HG02571 (cell line): Measurements from ENCODE around the gene AP2A2.

Source experiments
- ATAC-seq: cut with Tn5 transposase; IDR thresholded peaks from one replicate; pipeline ENCODE4 v1.9.1; 2021; ENCODE audit warnings: mild to moderate bottlenecking, moderate library complexity; ENCODE audit not compliant: unreplicated experiment

The AP2A2 gene

DNA sequence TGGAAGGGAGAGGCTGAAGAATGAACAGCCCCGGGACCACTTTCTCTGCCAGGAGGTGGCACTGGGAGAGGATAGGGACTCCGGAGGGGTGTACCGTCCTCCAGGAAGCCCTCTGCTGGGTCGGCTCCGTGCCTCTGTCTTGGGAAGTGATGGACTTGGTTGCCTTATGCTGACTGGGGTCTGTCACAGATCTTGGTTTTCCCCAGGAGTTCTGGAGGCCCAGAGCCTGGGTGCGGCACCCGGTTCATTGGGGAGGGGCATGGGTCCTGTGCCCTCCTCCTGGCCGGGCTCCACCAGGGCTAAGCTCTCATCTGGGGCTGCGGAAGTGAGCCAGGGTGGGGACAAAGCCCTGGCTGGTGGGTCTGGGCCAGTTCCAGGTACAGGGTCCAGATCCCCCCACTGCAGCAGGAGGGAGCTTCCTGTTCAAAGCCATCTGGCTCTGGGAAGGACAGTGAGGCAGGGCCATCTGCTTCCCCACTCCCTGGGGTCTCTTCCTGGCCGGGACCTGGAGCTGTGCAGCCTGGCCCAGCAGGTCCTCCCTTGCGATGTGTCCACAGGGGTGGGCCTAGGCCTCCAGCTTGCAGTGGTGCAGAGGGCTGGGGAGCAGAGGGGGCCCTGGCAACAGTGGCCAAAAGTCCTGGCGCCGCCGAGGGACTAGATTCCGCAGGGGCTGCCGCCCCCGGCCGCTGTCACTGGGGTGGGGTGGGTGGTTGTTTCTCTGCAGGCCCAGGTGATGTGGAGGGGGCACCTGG is 1.1 kb upstream of the AP2A2 start:
- no peak for ATAC-seq

DNA sequence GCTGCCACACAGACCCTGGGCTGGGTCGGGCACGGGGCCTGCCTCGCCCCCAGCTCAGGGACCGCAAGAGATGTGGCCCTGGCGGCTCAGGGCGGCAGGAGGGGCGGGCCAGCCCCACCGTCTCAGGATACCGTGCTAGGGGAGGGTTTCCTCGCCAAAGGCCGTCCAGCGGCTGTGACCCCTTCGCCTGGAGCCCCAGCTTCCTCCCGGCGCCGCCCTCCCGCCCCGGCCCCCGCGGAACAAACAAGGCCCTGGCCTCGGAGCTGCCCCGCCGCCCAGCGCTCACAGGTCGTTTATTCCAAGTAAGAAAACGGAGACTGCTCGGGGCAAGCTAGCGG is 543 bp upstream of the AP2A2 start:
- ATAC-seq: no peak

DNA sequence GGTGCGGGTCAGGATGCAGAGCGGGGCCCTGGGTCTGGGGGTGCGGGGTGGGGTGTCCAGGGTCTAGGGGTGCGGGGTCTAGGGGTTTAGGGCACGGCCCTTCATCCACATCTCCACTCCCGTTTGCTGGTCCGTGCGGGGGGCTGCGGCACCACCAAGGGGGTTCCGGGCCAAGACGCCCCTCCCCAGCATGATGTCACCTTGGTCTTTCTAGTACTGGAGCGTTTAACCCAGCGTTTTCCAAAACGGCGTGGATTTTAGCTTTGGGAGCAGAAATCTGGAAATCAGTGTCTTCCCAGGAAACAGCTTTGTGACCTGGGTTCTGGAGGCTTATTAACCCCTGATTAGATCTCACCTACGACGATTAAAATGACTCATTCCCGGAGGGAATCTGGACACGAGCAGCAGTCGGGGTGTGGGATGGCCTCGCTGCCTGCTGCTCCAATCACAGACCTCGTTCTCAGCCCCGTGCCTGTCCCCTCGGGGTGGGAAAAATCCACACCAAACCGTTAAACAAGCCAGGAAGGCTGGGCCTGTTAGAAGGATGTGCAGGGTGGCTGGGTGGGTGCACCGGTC is 759 bp downstream of the AP2A2 start:
- ATAC-seq: no peak

DNA sequence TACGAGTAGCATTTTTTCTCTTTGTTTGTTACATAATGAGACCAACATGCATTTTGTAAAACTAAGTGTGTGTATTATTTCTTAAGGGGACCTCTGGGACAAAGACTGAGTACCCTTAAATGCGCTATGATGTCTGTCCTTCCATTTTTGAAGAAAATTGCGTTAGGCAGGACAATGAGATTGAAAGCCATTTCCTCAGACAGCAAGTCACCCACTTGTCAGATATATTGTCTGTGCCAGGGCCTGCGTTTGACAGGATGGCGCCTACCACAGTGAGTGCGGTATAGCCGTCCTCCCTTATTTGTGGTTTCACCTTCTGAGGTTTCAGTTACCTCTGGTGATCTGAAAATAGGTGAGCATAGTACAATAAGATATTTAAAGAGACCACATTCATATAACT is 2.2 kb downstream of the AP2A2 start:
- no peak for ATAC-seq

DNA sequence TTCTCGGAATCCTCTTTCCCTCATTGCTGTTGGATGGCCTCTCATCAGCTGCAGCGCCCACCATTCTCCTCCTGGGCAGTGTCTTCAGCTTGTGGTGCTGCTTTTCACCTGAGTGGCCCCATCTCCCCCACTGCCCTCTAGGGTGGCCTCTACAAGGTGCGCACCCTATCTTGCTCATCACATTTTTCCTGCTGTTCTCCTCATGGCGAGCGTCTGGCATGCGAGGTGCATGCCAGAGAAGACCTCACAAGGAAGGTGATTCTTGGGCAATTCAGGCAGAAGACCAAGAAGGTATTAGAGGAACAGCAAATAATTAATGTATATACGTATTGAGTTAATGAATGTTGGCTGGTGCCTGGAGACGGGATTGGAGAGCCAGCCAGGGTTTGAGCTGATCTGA is 3.1 kb downstream of the AP2A2 start:
- no peak for ATAC-seq

DNA sequence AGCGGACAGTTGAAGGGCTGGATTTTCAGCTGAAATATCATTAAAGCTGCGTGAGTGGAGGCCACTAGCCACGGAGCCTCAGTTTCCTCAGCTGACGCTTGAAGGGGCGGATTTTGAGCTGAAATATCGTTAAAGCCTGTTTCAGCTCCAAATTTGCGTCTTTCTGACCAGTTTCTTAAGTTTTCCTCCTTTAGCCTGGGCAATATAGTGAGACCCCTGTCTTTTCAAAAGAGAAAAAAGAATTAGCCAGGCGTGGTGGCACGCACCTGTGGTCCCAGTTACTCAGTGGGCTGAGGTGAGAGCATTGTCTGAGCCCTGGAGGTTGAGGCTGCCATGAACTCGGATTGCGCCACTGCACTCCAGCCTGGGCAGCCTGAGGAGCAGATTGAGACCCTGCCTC is 3.7 kb downstream of the AP2A2 start:
- no peak for ATAC-seq

DNA sequence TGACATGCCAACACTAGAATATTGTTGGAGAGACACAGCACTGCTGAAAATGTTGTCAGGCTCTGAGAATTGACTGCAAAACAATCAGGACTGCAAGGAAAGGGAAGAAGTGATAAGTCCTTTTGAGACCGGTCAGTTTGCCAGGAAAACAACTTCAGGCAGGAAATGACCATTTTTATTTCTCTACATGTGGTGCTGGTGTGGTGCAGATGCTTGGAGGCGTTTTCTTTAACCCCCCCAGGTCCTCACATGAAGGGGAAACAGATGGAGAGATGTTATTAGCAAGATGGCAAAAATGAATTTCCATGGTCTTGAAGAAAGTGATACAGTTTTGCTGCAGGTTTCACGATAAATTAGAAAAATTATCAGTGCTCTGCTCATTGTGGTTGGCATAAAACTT is 5.7 kb downstream of the AP2A2 start:
- ATAC-seq: no peak

DNA sequence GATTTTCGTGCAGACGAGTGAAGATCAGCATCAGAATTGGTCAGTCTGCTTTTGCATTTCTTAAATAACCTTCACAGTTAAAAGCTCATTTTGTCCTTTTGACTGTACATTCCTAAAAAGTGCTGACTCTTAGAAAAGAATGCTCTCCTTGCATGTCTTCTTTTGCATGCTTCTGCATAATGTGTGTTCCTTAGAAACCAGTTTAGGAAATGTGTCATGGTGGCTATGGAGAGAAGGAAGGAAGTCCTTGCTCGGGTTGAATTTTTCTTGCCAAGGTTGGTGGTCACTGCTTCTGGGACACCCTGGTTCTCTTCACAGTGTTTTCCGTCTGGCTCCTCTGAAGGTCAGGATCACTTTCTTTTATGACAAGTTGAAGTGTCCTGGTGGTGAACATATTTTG is 6.8 kb downstream of the AP2A2 start:
- no peak for ATAC-seq

DNA sequence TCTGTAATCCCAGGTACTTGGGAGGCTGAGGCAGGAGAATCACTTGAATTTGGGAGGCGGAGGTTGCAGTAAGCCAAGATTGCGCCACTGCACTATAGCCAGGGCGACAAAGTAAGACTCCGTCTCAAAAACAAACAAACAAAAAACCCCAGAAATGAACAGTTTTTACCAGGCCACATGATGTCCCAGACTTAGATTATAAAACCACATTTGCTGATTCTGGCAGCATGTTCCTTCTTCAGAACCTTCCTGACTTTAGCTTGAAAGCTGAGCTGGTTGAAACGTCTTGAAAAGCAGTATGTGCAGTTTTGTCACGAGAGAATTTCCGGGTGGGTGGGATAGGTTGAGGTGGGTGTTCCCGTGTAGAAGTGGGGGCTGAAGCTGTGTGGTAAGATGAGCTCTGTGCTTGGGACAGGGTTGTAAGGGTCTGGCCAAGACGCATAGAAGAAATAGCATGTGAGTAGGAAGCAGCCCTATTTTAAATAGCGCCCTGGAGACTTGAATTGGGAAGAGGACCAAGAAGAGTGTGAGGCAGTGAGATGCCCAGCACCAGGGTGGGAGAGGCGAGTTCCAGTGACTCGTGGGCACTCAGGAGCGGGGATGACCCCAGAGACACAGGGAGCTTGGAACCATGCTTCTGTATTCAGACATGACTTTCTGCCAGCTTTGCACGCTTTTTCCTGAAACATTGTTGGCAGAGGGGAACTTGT is 7.6 kb downstream of the AP2A2 start:
- no peak for ATAC-seq

DNA sequence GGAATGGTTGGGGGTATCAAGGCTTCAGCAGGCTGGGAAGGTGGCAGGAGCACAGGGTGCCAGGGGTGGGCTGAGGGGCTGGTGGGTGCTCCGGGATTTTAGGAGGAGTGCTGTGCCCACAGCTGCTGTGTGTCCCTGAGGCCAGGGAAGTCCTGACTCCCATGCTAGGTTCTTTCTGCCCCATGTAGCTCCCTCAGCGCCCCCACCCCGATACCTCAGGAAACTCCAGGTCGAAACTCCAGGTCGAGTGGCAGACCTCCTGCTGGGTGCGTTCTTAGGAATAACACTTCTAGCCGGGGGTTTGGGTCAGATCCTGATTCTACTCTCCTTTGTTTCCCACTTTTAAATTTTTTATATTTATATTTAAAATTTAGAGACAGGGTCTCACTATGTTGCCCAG is 8.3 kb downstream of the AP2A2 start:
- no peak for ATAC-seq

DNA sequence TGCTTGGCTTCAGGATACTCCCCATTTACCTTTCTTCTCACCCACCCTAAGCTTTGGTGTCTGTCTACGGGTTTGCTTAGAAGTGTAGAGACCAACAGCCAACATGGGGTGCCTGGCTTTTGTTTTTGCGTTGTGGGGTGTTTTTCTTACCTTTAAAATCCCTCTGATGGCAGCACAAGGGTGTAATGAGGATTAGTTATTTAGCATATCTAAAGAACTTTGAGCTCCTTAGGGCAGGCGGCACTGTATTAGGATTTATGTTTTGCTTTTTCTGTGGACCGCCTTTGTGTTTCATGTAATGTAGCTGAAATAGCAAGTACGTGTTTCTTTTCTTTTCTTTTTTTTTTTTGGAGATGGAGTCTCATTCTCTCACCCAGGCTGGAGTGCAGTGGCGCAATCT is 8.9 kb downstream of the AP2A2 start:
- ATAC-seq: no peak

DNA sequence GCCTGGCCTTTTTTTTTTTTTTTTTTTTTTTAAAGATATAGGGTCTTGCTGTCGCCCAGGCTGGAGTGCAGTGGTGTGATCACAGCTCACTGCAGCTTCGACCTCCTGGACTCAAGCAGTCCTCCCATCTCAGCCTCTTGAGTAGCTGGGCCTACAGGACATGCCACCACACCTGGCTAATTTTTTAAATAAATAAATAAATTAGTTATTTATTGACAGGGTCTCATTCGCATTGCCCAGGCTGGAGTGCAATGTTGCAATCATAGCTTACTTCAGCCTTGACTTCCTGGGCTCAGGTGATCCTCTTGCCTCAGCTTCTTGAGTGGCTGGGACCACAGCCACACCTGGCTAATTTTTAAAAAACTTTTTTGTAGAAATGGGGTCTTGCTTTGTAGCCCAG is 10.5 kb downstream of the AP2A2 start:
- no peak for ATAC-seq

DNA sequence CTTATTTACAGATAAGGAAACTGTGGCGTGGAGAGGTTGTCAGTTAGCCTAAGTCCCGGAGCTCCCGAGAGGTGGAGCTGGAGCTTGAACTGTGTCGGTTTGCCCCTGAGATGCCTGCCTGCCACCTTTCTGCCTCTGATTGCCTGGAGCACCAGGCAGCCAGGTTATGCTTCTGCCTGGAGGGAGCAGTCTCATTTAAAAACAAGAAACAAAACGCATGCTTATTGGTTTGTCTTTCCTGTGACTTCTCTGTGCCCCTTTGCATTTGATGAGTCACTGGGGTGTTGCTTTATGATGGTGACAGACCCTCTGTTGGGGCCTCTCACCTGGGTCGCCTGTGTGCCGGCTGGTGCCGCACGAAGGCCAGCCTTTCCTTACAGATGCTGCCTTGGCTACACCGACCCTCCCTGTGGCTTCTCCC is 12.2 kb downstream of the AP2A2 start:
- ATAC-seq: no peak

DNA sequence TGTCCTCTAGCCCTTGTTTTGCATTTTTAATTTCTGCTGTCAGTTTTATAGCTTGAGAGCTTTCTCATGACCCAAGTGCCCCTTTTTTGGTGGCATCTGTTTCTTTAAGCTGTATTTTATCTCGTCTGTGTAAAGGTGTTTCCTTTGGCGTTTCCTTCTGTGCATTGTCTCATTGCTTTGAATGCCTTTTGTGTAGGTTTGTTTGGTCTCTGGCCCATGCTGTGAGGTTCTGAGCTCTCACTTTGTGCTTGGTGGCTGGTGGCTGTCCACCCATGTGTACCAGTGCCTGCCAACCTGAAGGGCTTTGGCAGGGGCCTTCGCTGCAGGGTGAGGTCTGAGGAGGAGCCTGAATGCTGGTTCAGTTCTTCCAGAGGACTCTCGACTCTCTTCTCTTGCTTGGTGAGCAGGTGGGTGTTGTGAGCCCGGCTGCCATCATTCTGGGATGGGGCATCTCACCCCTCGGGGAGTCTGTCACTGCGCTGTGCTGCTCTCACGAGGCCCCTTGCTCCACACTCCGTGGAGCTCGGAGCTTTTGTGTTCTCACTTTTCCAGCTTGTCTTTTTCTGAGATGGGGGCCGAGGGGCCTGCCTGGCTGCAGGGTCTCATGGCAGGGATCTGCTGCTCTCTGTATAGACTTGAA is 14.9 kb downstream of the AP2A2 start:
- no peak for ATAC-seq

DNA sequence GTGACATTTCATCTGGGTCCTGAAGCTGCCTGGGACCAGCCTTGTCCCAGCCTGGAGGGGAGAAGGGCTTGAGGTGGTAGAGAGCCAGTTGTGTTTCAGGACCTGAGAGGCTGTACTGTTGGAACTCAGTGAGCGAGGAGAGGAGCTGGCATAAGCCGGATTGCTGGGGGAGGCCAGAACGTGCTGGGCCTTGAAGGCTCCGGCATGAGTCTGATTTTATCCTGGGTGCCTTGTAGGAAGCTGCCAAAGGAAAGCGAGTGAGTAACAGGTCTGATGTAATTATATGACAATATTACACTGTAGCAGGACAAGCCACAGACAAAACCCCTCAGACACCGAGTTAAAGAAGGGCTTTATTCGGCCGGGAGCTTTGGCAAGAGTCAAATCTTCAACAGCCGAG is 17.2 kb downstream of the AP2A2 start:
- no peak for ATAC-seq

DNA sequence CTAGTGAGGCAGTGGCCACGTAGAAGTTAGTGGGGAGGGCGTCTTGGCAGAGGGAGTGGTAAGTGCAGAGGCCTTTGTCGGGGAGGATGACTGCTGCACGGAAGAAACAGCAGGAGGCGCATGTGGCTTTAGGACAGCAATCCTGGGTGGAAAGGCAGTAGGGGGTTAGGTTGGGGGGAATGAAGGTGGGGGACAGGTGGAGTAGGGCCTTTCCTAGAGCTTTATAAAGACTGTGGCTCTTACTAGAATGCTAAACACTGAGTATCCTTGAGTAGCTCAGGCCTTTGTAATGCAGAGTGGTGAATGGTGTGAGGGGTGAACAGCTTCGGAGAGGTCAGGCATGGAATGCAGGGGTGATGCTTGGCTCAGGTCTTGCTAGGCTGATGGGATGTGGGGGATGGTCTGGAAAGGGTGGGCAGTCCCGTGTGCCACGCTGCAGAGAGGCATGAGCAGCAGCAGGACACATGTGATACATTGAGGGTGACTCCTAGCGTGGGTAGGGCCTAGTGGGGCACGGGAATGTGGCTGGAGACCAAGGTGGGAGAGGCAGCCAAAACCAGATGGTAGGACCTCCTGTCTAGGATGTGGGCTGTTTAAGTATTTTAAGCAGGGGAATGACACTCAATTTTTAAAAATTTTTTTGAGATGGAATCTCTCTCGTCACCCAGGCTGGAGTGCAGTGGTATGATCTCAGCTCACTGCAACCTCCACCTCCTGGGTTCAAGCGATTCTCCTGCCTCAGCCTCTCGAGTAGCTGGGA is 19.2 kb downstream of the AP2A2 start:
- no peak for ATAC-seq

DNA sequence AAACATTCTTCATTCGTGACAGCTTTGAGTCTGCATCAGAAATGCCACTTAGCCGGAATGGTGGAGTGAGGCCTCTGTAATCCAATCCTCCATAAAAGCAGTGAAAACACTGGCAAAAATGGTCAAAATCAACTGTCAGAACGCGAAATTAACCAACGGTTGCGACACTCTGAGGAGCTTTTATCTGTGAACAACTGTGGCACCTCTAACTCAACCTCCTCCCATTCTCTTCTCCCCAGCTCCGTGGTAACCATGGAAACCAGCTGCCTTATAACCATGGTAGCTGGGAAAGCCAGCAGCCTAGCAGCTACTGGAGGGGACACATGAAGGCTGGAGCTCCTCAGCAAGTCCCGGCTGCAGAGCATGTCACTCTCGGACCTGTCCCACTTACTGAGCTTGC is 20.3 kb downstream of the AP2A2 start:
- ATAC-seq: no peak

DNA sequence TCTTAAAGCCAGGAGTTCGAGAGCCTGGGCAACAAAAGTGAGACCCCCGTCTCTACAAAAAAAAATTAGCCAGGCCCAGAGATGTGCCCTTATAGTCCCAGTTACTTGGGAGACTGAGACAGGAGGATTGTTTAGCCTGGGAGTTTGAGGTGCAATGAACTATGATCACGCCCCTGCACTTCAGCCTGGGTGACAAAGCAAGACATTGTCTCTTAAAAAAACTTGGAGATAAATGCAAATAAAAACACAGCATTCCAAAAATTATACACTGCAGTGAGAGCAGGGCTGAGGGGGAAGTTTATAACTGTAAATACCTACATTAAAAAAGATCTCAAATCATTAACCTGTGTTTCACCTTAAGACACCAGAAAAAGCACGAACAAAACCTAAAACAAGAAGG is 22.1 kb downstream of the AP2A2 start:
- no peak for ATAC-seq

DNA sequence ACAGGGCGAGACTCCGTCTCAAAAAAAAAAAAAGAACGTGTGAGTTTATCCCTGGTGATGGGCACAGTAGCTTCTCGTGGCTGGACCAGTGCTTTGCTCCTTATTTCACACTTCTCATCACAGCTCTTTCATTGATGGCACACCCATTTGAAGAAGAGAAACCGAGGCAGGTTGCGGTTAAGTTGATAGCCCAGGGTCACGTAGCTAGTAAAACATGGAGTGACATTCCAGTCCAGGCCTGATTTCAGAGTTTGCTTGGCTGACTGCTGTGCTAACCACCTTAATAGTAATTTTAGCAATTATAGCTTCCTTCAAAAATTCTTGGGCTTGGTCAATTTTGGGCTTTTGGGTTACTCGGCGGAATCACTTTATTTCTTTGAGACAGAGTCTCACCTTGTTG is 25.8 kb downstream of the AP2A2 start:
- no peak for ATAC-seq

DNA sequence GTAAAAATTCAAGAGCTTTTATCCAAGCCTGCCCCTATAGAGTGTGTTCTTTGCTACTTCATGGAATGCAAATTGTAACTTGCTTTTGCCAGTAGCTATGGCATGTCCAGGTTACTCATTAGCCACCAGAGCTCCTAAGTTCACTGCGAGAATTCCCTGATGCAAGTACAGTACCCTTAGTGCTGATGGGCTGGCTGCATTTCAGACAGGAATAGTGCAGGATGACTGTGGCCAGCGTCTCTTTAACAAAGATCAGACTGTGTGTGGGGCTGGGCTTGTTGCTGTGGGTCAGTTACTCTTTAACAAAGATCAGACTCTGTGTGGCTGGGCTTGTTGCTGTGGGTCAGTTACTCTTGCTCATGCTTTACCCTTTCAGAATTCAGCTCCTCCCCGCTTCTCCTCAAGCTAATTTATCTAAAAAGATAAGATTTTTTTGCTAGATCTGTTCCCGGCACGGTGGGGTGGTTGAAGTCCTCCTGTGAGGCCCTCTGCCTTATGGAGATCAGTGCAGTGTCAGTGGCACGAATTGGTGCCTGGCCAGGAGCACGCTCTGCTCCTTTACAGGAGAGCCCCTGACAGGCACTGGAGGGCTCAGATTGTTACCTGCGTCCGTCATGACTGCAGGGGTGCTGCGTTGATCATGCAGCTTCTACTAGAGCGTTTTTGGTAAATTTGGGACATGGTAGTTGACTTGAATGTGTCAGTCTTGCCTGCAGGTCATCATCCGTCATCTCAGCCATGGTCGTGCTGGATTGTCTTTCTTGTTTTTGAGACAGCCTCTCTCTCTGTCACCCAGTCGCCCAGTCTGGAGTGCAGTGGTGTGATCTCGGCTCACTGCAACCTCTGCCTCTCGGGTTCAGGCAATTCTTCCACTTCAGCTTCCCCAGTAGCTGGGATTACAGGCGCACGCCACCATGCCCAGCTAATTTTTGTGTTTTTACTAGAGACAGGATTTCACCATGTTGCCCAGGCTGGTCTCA is 27.0 kb downstream of the AP2A2 start:
- ATAC-seq: no peak
